GM21619 (cell line): ENCODE results near the gene MYL12A.

ENCODE experiments used
- ATAC-seq: cut with Tn5 transposase; IDR thresholded peaks from one replicate; pipeline ENCODE4 v1.9.1; 2021; ENCODE audit not compliant: unreplicated experiment

The MYL12A gene

GRCh38 chr18:3224223-3224622 lies 23.4 kb upstream of the MYL12A start:
- no peak for ATAC-seq

- ATAC-seq = no peak
Measured at GRCh38 chr18:3225588-3225987, 22.0 kb upstream of the MYL12A start.

GRCh38 chr18:3226048-3226447 lies 21.6 kb upstream of the MYL12A start:
- no peak for ATAC-seq

GRCh38 chr18:3230401-3231334 lies 16.9 kb upstream of the MYL12A start:
- ATAC-seq = no peak

- no peak for ATAC-seq
Measured at GRCh38 chr18:3233004-3233403, 14.6 kb upstream of the MYL12A start.

GRCh38 chr18:3233433-3234168 lies 14.0 kb upstream of the MYL12A start:
- no peak for ATAC-seq

GRCh38 chr18:3234457-3234856 lies 13.1 kb upstream of the MYL12A start:
- no peak for ATAC-seq

GRCh38 chr18:3235846-3236245 lies 11.8 kb upstream of the MYL12A start:
- ATAC-seq = no peak

- ATAC-seq = no peak
Measured at GRCh38 chr18:3236470-3236869, 11.1 kb upstream of the MYL12A start.

- ATAC-seq = no peak
Measured at GRCh38 chr18:3238742-3239141, 8.9 kb upstream of the MYL12A start.

GRCh38 chr18:3245185-3245564 lies 2.4 kb upstream of the MYL12A start:
- no peak for ATAC-seq

GRCh38 chr18:3245853-3246634 lies 1.6 kb upstream of the MYL12A start:
- ATAC-seq = peak; percentile 52

- ATAC-seq = no peak
Measured at GRCh38 chr18:3246635-3247239, 864 bp upstream of the MYL12A start.

- ATAC-seq = peak; percentile 1
Measured at GRCh38 chr18:3248062-3248657, 559 bp downstream of the MYL12A start.

- no peak for ATAC-seq
Measured at GRCh38 chr18:3248658-3249359, 1.2 kb downstream of the MYL12A start.

GRCh38 chr18:3250237-3251107 lies 2.9 kb downstream of the MYL12A start:
- no peak for ATAC-seq

- no peak for ATAC-seq
Measured at GRCh38 chr18:3251249-3251962, 3.8 kb downstream of the MYL12A start.

GRCh38 chr18:3251963-3252277 lies 4.3 kb downstream of the MYL12A start:
- no peak for ATAC-seq

GRCh38 chr18:3252843-3253242 lies 5.2 kb downstream of the MYL12A start:
- no peak for ATAC-seq
